ENCODE results near the gene ACVR2A. TPM values are rescaled to one million over a fixed set of nuclear protein-coding genes. Genes with fewer than 3 reads are reported as not detected.

The ACVR2A gene
- total and polyA plus RNA-seq, 2 donors (not counting 1 experiment from before 2014, with no cell fraction given) = 0.91 to 2.0 TPM

GRCh38 chr2:147836099-147836498 is 8.7 kb upstream of the ACVR2A start:
- TF ChIP-seq EZH2 (IDR thresholded peaks at IDR 0.05; ENCODE audit: borderline replicate concordance, insufficient read depth, low read depth, low read length, poor library complexity, severe bottlenecking) (no peak), CTCF (IDR thresholded peaks at IDR 0.05) (no peak)
- Histone ChIP-seq H3K4me3 (ENCODE audit: control extremely low read depth in 1 of 5, extremely low read depth in 1 of 5, insufficient read depth in 1 of 5, low read depth in 2 of 5, low read length in 4 of 5) (no peak overlapping the region), H3K36me3 (replicated peaks in 1 of 2; ENCODE audit: control extremely low read depth in 1 of 2, control insufficient read depth in 1 of 2, extremely low read depth in 1 of 2, insufficient read depth in 2 of 2, low read length in 1 of 2) (no peaks in the 10 kb centered on the region), H3K9me3 (ENCODE audit: control extremely low read depth in 1 of 3, control insufficient read depth in 2 of 3, insufficient read depth in 1 of 3, low read length in 2 of 3) (no peaks in the 10 kb centered on the region), H4K20me1 (ENCODE audit: control insufficient read depth, insufficient read depth, low read length, poor library complexity, severe bottlenecking) (no peaks in the 10 kb centered on the region), H3K4me2 (replicated peaks; ENCODE audit: low read depth, low read length, poor library complexity, severe bottlenecking) (no peak overlapping the region), H3K27ac (ENCODE audit: low read length in 2 of 2) (no peak overlapping the region), H3K27me3 (replicated peaks in 1 of 4; ENCODE audit: control extremely low read depth in 1 of 4, control insufficient read depth in 3 of 4, insufficient read depth in 4 of 4, low read length in 3 of 4) (peaks cover 0 to 21% (median 7%) of the 10 kb centered on the region in 4 experiments), H3K9ac (ENCODE audit: low read length) (no peak overlapping the region), H2AFZ (ENCODE audit: insufficient read depth, low read depth, low read length, poor library complexity, severe bottlenecking) (no peak overlapping the region), H3K4me1 (ENCODE audit: control insufficient read depth in 2 of 2, insufficient read depth in 2 of 2, low read length in 2 of 2) (no peaks in the 10 kb centered on the region), H3K79me2 (ENCODE audit: control insufficient read depth, insufficient read depth, low read length) (no peaks in the 10 kb centered on the region)
- 60% methylated on average over 1 of the region's 2 CpGs for WGBS (ENCODE audit: insufficient coverage)
- intact Hi-C loops (cut with micrococcal nuclease) = no loop called here
- Mint-ChIP-seq H3K9me3 (ENCODE audit: insufficient read depth) (no peaks in the 10 kb centered on the region), H3K27ac (no peak overlapping the region), H3K27me3 (peaks cover 50% of the 10 kb centered on the region), H3K4me3 (no peak overlapping the region), H3K4me1 (no peaks in the 10 kb centered on the region)
- no peak for DNase-seq
- POLR2A ChIA-PET = no interaction called here
- CTCF ChIA-PET = no interaction called here
- ATAC-seq (ENCODE audit: low read depth) = no peak

- H3K9me3 Mint-ChIP-seq (ENCODE audit: insufficient read depth) = no peaks in the 10 kb centered on the region
- CTCF ChIA-PET = interaction anchor here (1.1 kb wide), 1 partner anchor 8 kb away, joined by 4 read pairs; no protein-coding TSS in a partner anchor
- ATAC-seq (ENCODE audit: low read depth) (no peak), DNase-seq (no peak)
- POLR2A ChIA-PET = interaction anchor here (1.6 kb wide), 1 partner anchor 178 kb away, joined by 4 read pairs; the partner anchor contains the start of genes MBD5 and ORC4
- peak overlapping the region in 1 of 2 donors; percentile 56 for H3K27ac ChIP-seq (ENCODE audit: low read length in 2 of 2)
- no peaks in the 10 kb centered on the region for H4K20me1 ChIP-seq (ENCODE audit: control insufficient read depth, insufficient read depth, low read length, poor library complexity, severe bottlenecking)
- H3K4me3 Mint-ChIP-seq = peak overlapping the region; percentile 95
- TF ChIP-seq EZH2 (IDR thresholded peaks at IDR 0.05; ENCODE audit: borderline replicate concordance, insufficient read depth, low read depth, low read length, poor library complexity, severe bottlenecking) (no peak), CTCF (IDR thresholded peaks at IDR 0.05) (no peak)
- 6% methylated on average over 14 of the region's 18 CpGs for WGBS (ENCODE audit: insufficient coverage)
- H3K4me1 ChIP-seq (ENCODE audit: control insufficient read depth in 2 of 2, insufficient read depth in 2 of 2, low read length in 2 of 2) = peaks cover 19 to 21% of the 10 kb centered on the region in 2 donors
- H3K36me3 ChIP-seq (replicated peaks in 1 of 2; ENCODE audit: control extremely low read depth in 1 of 2, control insufficient read depth in 1 of 2, extremely low read depth in 1 of 2, insufficient read depth in 2 of 2, low read length in 1 of 2) = no peaks in the 10 kb centered on the region
- H2AFZ ChIP-seq (ENCODE audit: insufficient read depth, low read depth, low read length, poor library complexity, severe bottlenecking) = peak overlapping the region; percentile 86
- peaks cover 0 to 1% (median 0%) of the 10 kb centered on the region in 3 donors for H3K9me3 ChIP-seq (ENCODE audit: control extremely low read depth in 1 of 3, control insufficient read depth in 2 of 3, insufficient read depth in 1 of 3, low read length in 2 of 3)
- intact Hi-C loops (cut with micrococcal nuclease) = loop anchor here (2.0 to 10.0 kb wide), 2 partner anchors 801 to 1745 kb away; partner anchors contain the start of gene EPC2
- H3K27me3 Mint-ChIP-seq = peaks cover 56% of the 10 kb centered on the region
- peak overlapping the region; percentile 85 for H3K27ac Mint-ChIP-seq
- H3K4me1 Mint-ChIP-seq = peaks cover 27% of the 10 kb centered on the region
- peaks cover 10% of the 10 kb centered on the region for H3K79me2 ChIP-seq (ENCODE audit: control insufficient read depth, insufficient read depth, low read length)
- peak overlapping the region; percentile 77 for H3K9ac ChIP-seq (ENCODE audit: low read length)
- H3K4me3 ChIP-seq (ENCODE audit: control extremely low read depth in 1 of 5, extremely low read depth in 1 of 5, insufficient read depth in 1 of 5, low read depth in 2 of 5, low read length in 4 of 5) = peak overlapping the region; percentile 22 to 85 (median 69)
- H3K4me2 ChIP-seq (replicated peaks; ENCODE audit: low read depth, low read length, poor library complexity, severe bottlenecking) = peak overlapping the region; percentile 89
- peaks cover 0 to 29% (median 26%) of the 10 kb centered on the region in 4 experiments for H3K27me3 ChIP-seq (replicated peaks in 1 of 4; ENCODE audit: control extremely low read depth in 1 of 4, control insufficient read depth in 3 of 4, insufficient read depth in 4 of 4, low read length in 3 of 4)
Observed at GRCh38 chr2:147843391-147843863, 1.4 kb upstream of the ACVR2A start.
